WTC11 (cell line): ENCODE data around the gene ZBTB44. TPM values are rescaled to one million over a fixed set of nuclear protein-coding genes. Genes with fewer than 3 reads are reported as not detected.

Source experiments
- ATAC-seq: fragments of 200-7000 bp; cut with Tn5 transposase; 2 replicates; pipeline ENCODE4 v1.10.0; 2021; ENCODE audit warnings: mild to moderate bottlenecking, moderate library complexity
- CTCF ChIA-PET: fragments of 300-600 bp; sonication (Branson Sonifier 250); formaldehyde crosslinking; loops from one replicate; lab custom pipeline; 2021; ENCODE audit warnings: antibody characterized with exemption; lab: Charles Lee
- POLR2A ChIA-PET: fragments of 350-600 bp; sonication (Branson Sonifier 250); formaldehyde crosslinking; loops from one replicate; lab custom pipeline; 2021; ENCODE audit warnings: antibody characterized with exemption; lab: Charles Lee
- DNase-seq: peaks from one replicate; pipeline ENCODE4 v3.0.0; 2021; ENCODE audit warnings: low spot score
- H3K27ac Mint-ChIP-seq: 2 replicates; pipeline ENCODE4 v1.8.0; 2021; ENCODE audit warnings: mixed read lengths
- H3K27me3 Mint-ChIP-seq: 2 replicates; pipeline ENCODE4 v1.8.0; 2021; ENCODE audit warnings: low read depth, mild to moderate bottlenecking, moderate library complexity, mixed read lengths
- H3K36me3 Mint-ChIP-seq: 2 replicates; pipeline ENCODE4 v1.8.0; 2021; ENCODE audit warnings: mixed read lengths
- H3K4me1 Mint-ChIP-seq: 2 replicates; pipeline ENCODE4 v1.8.0; 2022; ENCODE audit warnings: mixed read lengths
- H3K4me3 Mint-ChIP-seq: 2 replicates; pipeline ENCODE4 v1.8.0; 2021; ENCODE audit warnings: mild to moderate bottlenecking, moderate library complexity, mixed read lengths
- H3K9me3 Mint-ChIP-seq: 2 replicates; pipeline ENCODE4 v1.8.0; 2021; ENCODE audit warnings: mixed read lengths
- ATF1 ChIP-seq: sonication (generic); formaldehyde crosslinking; IDR thresholded peaks from 2 replicates; pipeline ENCODE4 v1.8.1; 2023; ENCODE audit warnings: mild to moderate bottlenecking, moderate library complexity, missing genetic modification reagents
- CREB1 ChIP-seq: sonication (generic); formaldehyde crosslinking; IDR thresholded peaks from 2 replicates; pipeline ENCODE4 v1.8.0; 2023; ENCODE audit warnings: mild to moderate bottlenecking, missing genetic modification reagents
- CREM ChIP-seq: sonication (generic); formaldehyde crosslinking; IDR thresholded peaks from 2 replicates; pipeline ENCODE4 v1.8.1; 2022; ENCODE audit warnings: mild to moderate bottlenecking, missing genetic modification reagents, moderate library complexity
- ELF4 ChIP-seq: sonication (generic); formaldehyde crosslinking; IDR thresholded peaks from 2 replicates; pipeline ENCODE4 v1.8.1; 2022; ENCODE audit warnings: low read depth, mild to moderate bottlenecking, moderate library complexity, missing genetic modification reagents
- ERG ChIP-seq: fragments of 250-450 bp; sonication (Bioruptor Pico); IDR thresholded peaks from 2 replicates; pipeline ENCODE4 v1.8.0; 2021; ENCODE audit warnings: mild to moderate bottlenecking
- ETV6 ChIP-seq: sonication (generic); formaldehyde crosslinking; IDR thresholded peaks from 2 replicates; pipeline ENCODE4 v1.8.1; 2022; ENCODE audit warnings: mild to moderate bottlenecking, missing genetic modification reagents
- GTF2I ChIP-seq: fragments of 250-450 bp; sonication (Bioruptor Pico); conservative IDR thresholded peaks from 2 replicates; pipeline ENCODE4 v1.4.0; 2021; ENCODE audit warnings: mild to moderate bottlenecking
- HMGA2 ChIP-seq: fragments of 250-450 bp; sonication (Bioruptor Pico); IDR thresholded peaks from 2 replicates; pipeline ENCODE4 v1.4.0; 2021; ENCODE audit warnings: mild to moderate bottlenecking, moderate library complexity
- HMGXB4 ChIP-seq: sonication (generic); formaldehyde crosslinking; IDR thresholded peaks from 2 replicates; pipeline ENCODE4 v1.8.1; 2023; ENCODE audit warnings: mild to moderate bottlenecking, moderate library complexity, missing genetic modification reagents
- IRF1 ChIP-seq: sonication (generic); formaldehyde crosslinking; IDR thresholded peaks from 2 replicates; pipeline ENCODE4 v1.8.0; 2023; ENCODE audit warnings: missing genetic modification reagents
- IRF2 ChIP-seq: sonication (generic); formaldehyde crosslinking; IDR thresholded peaks from 2 replicates; pipeline ENCODE4 v1.8.0; 2022; ENCODE audit warnings: low read depth, missing genetic modification reagents, borderline replicate concordance
- JUN ChIP-seq: sonication (generic); formaldehyde crosslinking; IDR thresholded peaks from 2 replicates; pipeline ENCODE4 v1.8.0; 2023; ENCODE audit warnings: mild to moderate bottlenecking, missing genetic modification reagents
- KAT7 ChIP-seq: sonication (generic); formaldehyde crosslinking; IDR thresholded peaks from 2 replicates; pipeline ENCODE4 v1.8.1; 2023; ENCODE audit warnings: missing genetic modification reagents, mild to moderate bottlenecking, borderline replicate concordance
- MYBL2 ChIP-seq: sonication (generic); formaldehyde crosslinking; IDR thresholded peaks from 2 replicates; pipeline ENCODE4 v1.8.1; 2023; ENCODE audit warnings: mild to moderate bottlenecking, moderate library complexity, missing genetic modification reagents
- NR3C1 ChIP-seq: sonication (generic); formaldehyde crosslinking; conservative IDR thresholded peaks from 2 replicates; pipeline ENCODE4 v1.8.1; 2023; ENCODE audit warnings: low read depth, mild to moderate bottlenecking, missing genetic modification reagents
- STAT6 ChIP-seq: sonication (generic); formaldehyde crosslinking; conservative IDR thresholded peaks from 2 replicates; pipeline ENCODE4 v1.8.1; 2023; ENCODE audit warnings: mild to moderate bottlenecking, low read depth, missing genetic modification reagents, moderate library complexity
- TCF7 ChIP-seq: sonication (generic); formaldehyde crosslinking; IDR thresholded peaks from 2 replicates; pipeline ENCODE4 v1.8.0; 2022; ENCODE audit warnings: mild to moderate bottlenecking, low read depth, missing genetic modification reagents, moderate library complexity
- USF2 ChIP-seq: sonication (generic); formaldehyde crosslinking; IDR thresholded peaks from 2 replicates; pipeline ENCODE4 v1.8.1; 2023; ENCODE audit warnings: mild to moderate bottlenecking, missing genetic modification reagents, moderate library complexity
- ZMAT4 ChIP-seq: fragments of 250-450 bp; sonication (Bioruptor Pico); IDR thresholded peaks from 2 replicates; pipeline ENCODE4 v1.9.0; 2021; ENCODE audit warnings: mild to moderate bottlenecking
- ZNF263 ChIP-seq: sonication (generic); formaldehyde crosslinking; IDR thresholded peaks from 2 replicates; pipeline ENCODE4 v1.8.1; 2022; ENCODE audit warnings: low read depth, mild to moderate bottlenecking, moderate library complexity, missing genetic modification reagents
- ZNF281 ChIP-seq: sonication (generic); formaldehyde crosslinking; IDR thresholded peaks from 2 replicates; pipeline ENCODE4 v1.8.0; 2023; ENCODE audit warnings: mild to moderate bottlenecking, missing genetic modification reagents
- ZNF512 ChIP-seq: sonication (generic); formaldehyde crosslinking; IDR thresholded peaks from 2 replicates; pipeline ENCODE4 v1.8.1; 2022; ENCODE audit warnings: missing genetic modification reagents, borderline replicate concordance
- ZSCAN18 ChIP-seq: fragments of 250-450 bp; sonication (Bioruptor Pico); IDR thresholded peaks from 2 replicates; pipeline ENCODE4 v2.1.2; 2022; ENCODE audit warnings: mild to moderate bottlenecking, moderate library complexity
- total RNA-seq: library from RNA; stranded (reverse); gene quantifications from 3 replicates; pipeline ENCODE4 v1.2.3, GENCODE V29; 2021

ZBTB44 gene
- total RNA-seq, 1 experiment from 2014 or later: 107 TPM

- TF ChIP-seq GTF2I (CRISPR knock-in tag) (no peak), USF2 (CRISPR knock-in tag) (no peak), STAT6 (CRISPR knock-in tag) (no peak), ZNF281 (CRISPR knock-in tag) (no peak), ZNF263 (CRISPR knock-in tag) (no peak), ELF4 (CRISPR knock-in tag) (no peak), NR3C1 (CRISPR knock-in tag) (no peak), CREB1 (CRISPR knock-in tag) (no peak), CREM (CRISPR knock-in tag) (no peak)
Measured at GRCh38 chr11:130300567-130300966, 14.2 kb downstream of the ZBTB44 start (continued).

GRCh38 chr11:130299978-130300377 lies 14.7 kb downstream of the ZBTB44 start:
- CTCF ChIA-PET: no interaction called here
- DNase-seq (no peak), ATAC-seq (no peak)
- Mint-ChIP-seq H3K27me3 (no peaks in the 10 kb centered on the region), H3K9me3 (peaks cover 4% of the 10 kb centered on the region), H3K36me3 (peaks cover 12% of the 10 kb centered on the region), H3K27ac (peak overlapping the region; percentile 2; the same call in 1 of the 2 replicates), H3K4me1 (peaks cover 60% of the 10 kb centered on the region), H3K4me3 (no peak overlapping the region)
- POLR2A ChIA-PET: no interaction called here
- TF ChIP-seq KAT7 (CRISPR knock-in tag) (no peak), ATF1 (CRISPR knock-in tag) (no peak), HMGXB4 (CRISPR knock-in tag) (no peak), IRF1 (CRISPR knock-in tag) (no peak), MYBL2 (CRISPR knock-in tag) (no peak), ZMAT4 (no peak), ERG (CRISPR knock-in tag) (no peak), IRF2 (CRISPR knock-in tag) (no peak), ZNF512 (CRISPR knock-in tag) (no peak), JUN (CRISPR knock-in tag) (no peak), TCF7 (CRISPR knock-in tag) (no peak), HMGA2 (CRISPR knock-in tag) (no peak), ETV6 (CRISPR knock-in tag) (no peak), ZSCAN18 (CRISPR knock-in tag) (no peak)
